Right cardiac atrium (tissue), 5 donors: Measurements from ENCODE around the gene PSENEN. TPM values are rescaled to one million over a fixed set of nuclear protein-coding genes. Genes with fewer than 3 reads are reported as not detected.
A peak's percentile ranks its signal among the peaks of the same experiment; 100 is the strongest.

Experiments used
- ATAC-seq, 2 donors: fragments of 200-7000 bp; cut with Tn5 transposase; one replicate each; pipeline versions ENCODE4 v1.8.0 to v1.9.1; 2020; ENCODE audit warnings: moderate library complexity in 2 of 2, mild to moderate bottlenecking in 1 of 2
- DNase-seq, 3 donors: peaks; one replicate each; pipeline ENCODE4 v3.0.0-alpha.2; 2020
- H3K27ac ChIP-seq: one replicate; pipeline ENCODE4 v1.5.1; 2013; ENCODE audit warnings: mild to moderate bottlenecking, low read length, control low read depth, moderate library complexity
- H3K27me3 ChIP-seq: one replicate; pipeline ENCODE4 v1.6.1; 2013; ENCODE audit not compliant: control insufficient read depth, insufficient read depth
- H3K4me1 ChIP-seq: one replicate; pipeline ENCODE4 v1.6.1; 2013; ENCODE audit warnings: low read length; ENCODE audit not compliant: control insufficient read depth, insufficient read depth
- H3K4me3 ChIP-seq: one replicate; pipeline ENCODE4 v1.5.1; 2013; ENCODE audit warnings: low read length, control low read depth
- H3K9me3 ChIP-seq: one replicate; pipeline ENCODE4 v1.6.1; 2013; ENCODE audit warnings: low read length; ENCODE audit not compliant: control insufficient read depth
- WGBS: extraction: QIAGEN DNeasy Blood & Tissue Kit; methylation state at CpG from one replicate; pipeline ENCODE4 v1.1.7; 2013; 5-methylcytosine and 5-hydroxymethylcytosine counted together
- intact Hi-C, 4 donors: fragments of 100-400 bp; cut with DNase I; formaldehyde crosslinking; loops; one replicate each; pipeline versions ENCODE4 v1.11.0 to v1.14.0; 2022 to 2023
- polyA plus RNA-seq: library from polyadenylated mRNA; stranded (reverse); fragments of 200-250 nt; gene quantifications from one replicate; pipeline ENCODE4 v1.2.3, GENCODE V29; 2013
- total RNA-seq, 4 donors: library from RNA; stranded (reverse); fragmentation: NEBNext Ultra II Directional; extraction: Animal tissue kit (Norgen Biotek cat#: 25700); gene quantifications; one replicate each; pipeline ENCODE4 v1.2.1, GENCODE V29; 2021
- donor health status: healthy with polysubstance abuse.
- donor health status: DM: no; HTN: yes; CAD: no.
- donor health status: DM: no; HTN: no; CAD: no.
- donor health status: DM: no; HTN: yes; CAD: no; lungs with severe emphysema.
- donor health status: DM: yes; HTN: yes; CAD: no.

Gene PSENEN
- total and polyA plus RNA-seq, 5 donors = 40.0 to 69.7 (median 47.5) TPM

DNA sequence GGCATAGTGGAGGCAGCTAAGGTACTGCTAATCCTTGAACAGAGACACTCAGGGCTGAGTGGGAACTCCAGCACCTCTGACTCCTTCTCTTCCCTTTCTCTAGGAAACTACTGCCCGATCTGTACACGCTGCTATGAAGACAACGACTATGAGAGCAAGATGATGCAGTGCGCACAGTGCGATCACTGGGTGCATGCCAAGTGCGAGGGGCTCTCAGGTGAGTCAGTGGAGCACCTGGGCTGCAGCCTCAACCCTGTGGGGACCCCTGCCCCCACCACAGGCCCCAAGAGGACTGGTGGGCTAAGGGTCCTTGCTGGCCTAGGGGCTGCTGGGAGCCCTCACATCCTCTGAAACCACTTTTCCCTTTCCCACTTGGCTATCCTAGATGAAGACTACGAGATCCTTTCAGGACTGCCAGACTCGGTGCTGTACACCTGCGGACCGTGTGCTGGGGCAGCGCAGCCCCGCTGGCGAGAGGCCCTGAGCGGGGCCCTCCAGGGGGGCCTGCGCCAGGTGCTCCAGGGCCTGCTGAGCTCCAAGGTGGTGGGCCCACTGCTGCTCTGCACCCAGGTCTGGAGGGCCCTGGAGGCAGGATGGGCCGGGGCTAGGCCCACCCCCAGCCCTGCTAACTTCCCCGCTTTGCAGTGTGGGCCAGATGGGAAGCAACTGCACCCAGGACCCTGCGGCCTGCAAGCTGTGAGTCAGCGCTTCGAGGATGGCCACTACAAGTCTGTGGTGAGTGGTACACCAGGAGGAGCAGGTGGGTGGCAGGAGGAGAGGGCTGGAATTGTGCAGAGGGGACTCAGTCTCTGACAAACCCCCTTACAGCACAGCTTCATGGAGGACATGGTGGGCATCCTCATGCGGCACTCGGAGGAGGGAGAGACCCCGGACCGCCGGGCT, 18.1 kb upstream of the PSENEN start:
- 94% methylated on average over 25 of the region's 25 CpGs for WGBS
- intact Hi-C loops = no loop called here
- H3K9me3 ChIP-seq = no peaks in the 10 kb centered on the region
- no peaks in the 10 kb centered on the region for H3K27me3 ChIP-seq
- peak in 2 of 3 donors; percentile 39 to 50 for DNase-seq
- no peak overlapping the region for H3K4me3 ChIP-seq
- H3K27ac ChIP-seq = no peak overlapping the region
- no peak for ATAC-seq
- no peaks in the 10 kb centered on the region for H3K4me1 ChIP-seq

GRCh38 chr19:35727956-35728706, 17.3 kb upstream of the PSENEN start:
- intact Hi-C loops = no loop called here
- H3K4me3 ChIP-seq = no peak overlapping the region
- H3K27ac ChIP-seq = no peak overlapping the region
- H3K4me1 ChIP-seq = no peaks in the 10 kb centered on the region
- no peaks in the 10 kb centered on the region for H3K27me3 ChIP-seq
- 91% methylated on average over 19 of the region's 19 CpGs for WGBS
- peak in 1 of 3 donors; percentile 48 for DNase-seq
- no peaks in the 10 kb centered on the region for H3K9me3 ChIP-seq
- no peak for ATAC-seq

- DNase-seq = peak in 2 of 3 donors; percentile 29 to 33
- Histone ChIP-seq H3K4me3 (no peak overlapping the region), H3K9me3 (no peaks in the 10 kb centered on the region), H3K27ac (no peak overlapping the region), H3K4me1 (no peaks in the 10 kb centered on the region), H3K27me3 (no peaks in the 10 kb centered on the region)
- intact Hi-C loops = no loop called here
- 88% methylated on average over 18 of the region's 18 CpGs for WGBS
- ATAC-seq = no peak
Measured at GRCh38 chr19:35729021-35729420, 16.4 kb upstream of the PSENEN start.

DNA sequence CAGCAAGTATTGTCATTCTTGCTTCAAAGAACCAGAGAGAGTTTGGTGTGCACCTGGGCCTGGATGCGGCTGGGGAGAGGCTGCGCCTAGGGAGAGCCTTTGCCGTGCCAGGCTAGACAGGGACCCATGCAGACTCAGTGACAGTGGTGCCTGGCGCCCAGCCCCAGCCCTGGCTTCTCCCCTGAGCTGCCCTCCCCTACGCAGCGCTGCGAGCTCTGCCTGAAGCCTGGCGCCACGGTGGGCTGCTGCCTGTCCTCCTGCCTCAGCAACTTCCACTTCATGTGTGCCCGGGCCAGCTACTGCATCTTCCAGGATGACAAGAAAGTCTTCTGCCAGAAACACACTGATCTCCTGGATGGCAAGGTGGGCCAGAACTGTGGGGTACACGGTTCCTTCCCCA, 15.7 kb upstream of the PSENEN start:
- H3K27me3 ChIP-seq = no peaks in the 10 kb centered on the region
- peak; percentile 10 to 39 (median 26) for DNase-seq
- H3K27ac ChIP-seq = no peak overlapping the region
- H3K4me3 ChIP-seq = no peak overlapping the region
- no peak for ATAC-seq
- 93% methylated on average over 11 of the region's 11 CpGs for WGBS
- intact Hi-C loops = no loop called here
- no peaks in the 10 kb centered on the region for H3K4me1 ChIP-seq
- no peaks in the 10 kb centered on the region for H3K9me3 ChIP-seq

DNA sequence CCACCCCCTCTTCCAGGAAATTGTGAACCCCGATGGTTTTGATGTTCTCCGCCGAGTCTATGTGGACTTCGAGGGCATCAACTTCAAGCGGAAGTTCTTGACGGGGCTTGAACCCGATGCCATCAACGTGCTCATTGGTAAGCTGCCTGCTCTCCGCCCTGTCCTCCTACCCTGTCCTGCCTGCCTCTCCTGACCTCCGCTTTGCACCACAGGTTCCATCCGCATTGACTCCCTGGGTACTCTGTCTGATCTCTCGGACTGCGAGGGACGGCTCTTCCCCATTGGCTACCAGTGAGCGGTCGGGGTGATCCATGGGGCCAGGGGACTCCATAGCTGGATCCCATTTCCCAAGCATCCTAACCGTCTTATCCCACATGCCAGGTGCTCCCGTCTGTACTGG, 15.1 kb upstream of the PSENEN start:
- intact Hi-C loops = no loop called here
- WGBS = 91% methylated on average over 18 of the region's 18 CpGs
- DNase-seq = peak in 1 of 3 donors; percentile 36

GRCh38 chr19:35731353-35731752, 14.1 kb upstream of the PSENEN start:
- no peak overlapping the region for H3K4me3 ChIP-seq
- ATAC-seq (no peak), DNase-seq (peak in 2 of 3 donors; percentile 38 to 39)
- H3K9me3 ChIP-seq = no peaks in the 10 kb centered on the region
- no peaks in the 10 kb centered on the region for H3K4me1 ChIP-seq
- 86% methylated on average over 9 of the region's 9 CpGs for WGBS
- H3K27me3 ChIP-seq = no peaks in the 10 kb centered on the region
- intact Hi-C loops = no loop called here
- H3K27ac ChIP-seq = no peak overlapping the region

More for the DNA sequence above, 15.1 kb upstream of the PSENEN start:
- Histone ChIP-seq H3K27ac (no peak overlapping the region), H3K4me3 (no peak overlapping the region), H3K9me3 (no peaks in the 10 kb centered on the region), H3K4me1 (no peaks in the 10 kb centered on the region), H3K27me3 (no peaks in the 10 kb centered on the region)
- ATAC-seq = no peak

DNA sequence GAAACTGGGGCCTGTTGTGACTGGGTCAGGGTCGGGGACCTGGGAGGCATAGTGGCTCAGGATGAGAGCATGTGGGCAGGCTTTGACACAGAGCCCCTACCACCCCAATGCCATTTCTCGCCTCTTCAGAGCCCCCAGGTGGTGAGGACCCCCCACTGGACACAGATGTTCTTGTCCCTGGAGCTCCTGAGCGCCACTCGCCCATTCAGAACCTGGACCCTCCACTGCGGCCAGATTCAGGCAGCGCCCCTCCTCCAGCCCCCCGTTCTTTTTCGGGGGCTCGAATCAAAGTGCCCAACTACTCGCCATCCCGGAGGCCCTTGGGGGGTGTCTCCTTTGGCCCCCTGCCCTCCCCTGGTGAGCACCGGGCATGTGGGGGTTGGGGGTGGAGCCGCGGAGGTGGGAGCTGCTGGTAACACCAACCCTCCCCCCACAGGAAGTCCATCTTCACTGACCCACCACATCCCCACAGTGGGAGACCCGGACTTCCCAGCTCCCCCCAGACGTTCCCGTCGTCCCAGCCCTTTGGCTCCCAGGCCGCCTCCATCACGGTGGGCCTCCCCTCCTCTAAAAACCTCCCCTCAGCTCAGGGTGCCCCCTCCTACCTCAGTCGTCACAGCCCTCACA, 13.6 kb upstream of the PSENEN start:
- intact Hi-C loops = no loop called here
- H3K27me3 ChIP-seq = no peaks in the 10 kb centered on the region
- WGBS = 84% methylated on average over 21 of the region's 21 CpGs
- DNase-seq (peak; percentile 10 to 60 (median 55)), ATAC-seq (peak in 1 of 2 donors; percentile 3)
- H3K4me1 ChIP-seq = no peaks in the 10 kb centered on the region
- H3K27ac ChIP-seq = no peak overlapping the region
- no peaks in the 10 kb centered on the region for H3K9me3 ChIP-seq
- no peak overlapping the region for H3K4me3 ChIP-seq

DNA sequence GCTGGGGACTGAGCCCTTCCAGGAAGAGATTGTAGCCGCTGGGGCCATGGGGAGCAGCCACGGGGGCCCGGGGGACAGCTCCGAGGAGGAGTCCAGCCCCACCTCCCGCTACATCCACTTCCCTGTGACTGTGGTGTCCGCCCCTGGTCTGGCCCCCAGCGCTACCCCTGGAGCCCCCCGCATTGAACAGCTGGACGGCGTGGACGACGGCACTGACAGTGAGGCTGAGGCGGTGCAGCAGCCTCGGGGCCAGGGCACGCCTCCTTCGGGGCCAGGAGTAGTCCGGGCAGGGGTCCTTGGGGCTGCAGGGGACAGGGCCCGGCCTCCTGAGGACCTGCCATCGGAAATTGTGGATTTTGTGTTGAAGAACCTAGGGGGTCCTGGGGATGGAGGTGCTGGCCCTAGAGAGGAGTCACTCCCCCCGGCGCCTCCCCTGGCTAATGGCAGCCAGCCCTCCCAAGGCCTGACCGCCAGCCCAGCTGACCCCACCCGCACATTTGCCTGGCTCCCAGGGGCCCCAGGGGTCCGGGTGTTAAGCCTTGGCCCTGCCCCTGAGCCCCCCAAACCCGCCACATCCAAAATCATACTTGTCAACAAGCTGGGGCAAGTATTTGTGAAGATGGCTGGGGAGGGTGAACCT, 12.8 kb upstream of the PSENEN start:
- DNase-seq (peak; percentile 22 to 60 (median 58)), ATAC-seq (peak in 1 of 2 donors; percentile 2)
- H3K4me1 ChIP-seq = no peaks in the 10 kb centered on the region
- 87% methylated on average over 25 of the region's 25 CpGs for WGBS
- H3K27ac ChIP-seq = no peak overlapping the region
- H3K9me3 ChIP-seq = no peaks in the 10 kb centered on the region
- H3K4me3 ChIP-seq = no peak overlapping the region
- no peaks in the 10 kb centered on the region for H3K27me3 ChIP-seq
- intact Hi-C loops = no loop called here

- intact Hi-C loops = no loop called here
- ATAC-seq (no peak), DNase-seq (peak in 2 of 3 donors; percentile 47 to 54)
- H3K27ac ChIP-seq = no peak overlapping the region
- 90% methylated on average over 35 of the region's 35 CpGs for WGBS
- H3K4me1 ChIP-seq = no peaks in the 10 kb centered on the region
- H3K27me3 ChIP-seq = no peaks in the 10 kb centered on the region
- H3K4me3 ChIP-seq = no peak overlapping the region
- H3K9me3 ChIP-seq = no peaks in the 10 kb centered on the region
Measured at GRCh38 chr19:35733180-35734125, 12.0 kb upstream of the PSENEN start.

GRCh38 chr19:35734273-35734672, 11.2 kb upstream of the PSENEN start:
- Histone ChIP-seq H3K27me3 (no peaks in the 10 kb centered on the region), H3K4me3 (no peak overlapping the region), H3K4me1 (no peaks in the 10 kb centered on the region), H3K27ac (no peak overlapping the region), H3K9me3 (no peaks in the 10 kb centered on the region)
- DNase-seq = peak in 1 of 3 donors; percentile 11
- intact Hi-C loops = no loop called here
- 93% methylated on average over 8 of the region's 8 CpGs for WGBS
- no peak for ATAC-seq
